ENCODE measurements around the gene PDPK1.

The PDPK1 gene

DNA sequence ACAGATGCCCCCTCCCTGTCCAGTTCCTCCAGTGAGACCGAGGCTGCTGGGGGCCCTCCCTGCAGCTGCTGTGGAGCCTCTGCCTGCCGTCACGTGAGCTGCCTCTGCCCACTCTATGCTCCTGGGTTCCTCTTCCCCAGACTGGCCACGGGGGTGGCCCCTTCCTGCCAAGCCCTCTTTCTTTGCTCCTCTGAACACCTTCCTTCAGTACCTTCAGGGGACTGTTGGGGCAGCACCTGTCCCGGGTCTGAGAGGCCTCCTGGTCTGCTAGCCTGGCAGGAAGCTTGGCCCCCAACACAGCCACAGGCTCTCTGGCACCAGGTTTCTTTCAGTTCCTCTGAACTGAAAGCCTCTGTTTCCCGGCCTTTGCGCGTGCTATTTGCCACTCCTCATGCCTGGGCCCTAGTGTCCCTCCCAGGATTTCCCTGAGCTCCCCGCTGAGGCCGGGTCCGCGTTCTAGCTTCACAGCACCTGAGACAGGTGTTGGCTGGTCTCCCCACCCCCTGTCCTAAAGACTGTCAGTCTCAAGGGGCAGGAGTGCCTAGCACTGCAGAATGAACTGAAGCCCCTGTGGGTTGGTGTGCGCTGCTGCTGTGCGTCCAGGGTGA is 30.7 kb upstream of the PDPK1 start:
- DNase-seq (ENCODE audit: low read depth, low spot score), result no peak

DNA sequence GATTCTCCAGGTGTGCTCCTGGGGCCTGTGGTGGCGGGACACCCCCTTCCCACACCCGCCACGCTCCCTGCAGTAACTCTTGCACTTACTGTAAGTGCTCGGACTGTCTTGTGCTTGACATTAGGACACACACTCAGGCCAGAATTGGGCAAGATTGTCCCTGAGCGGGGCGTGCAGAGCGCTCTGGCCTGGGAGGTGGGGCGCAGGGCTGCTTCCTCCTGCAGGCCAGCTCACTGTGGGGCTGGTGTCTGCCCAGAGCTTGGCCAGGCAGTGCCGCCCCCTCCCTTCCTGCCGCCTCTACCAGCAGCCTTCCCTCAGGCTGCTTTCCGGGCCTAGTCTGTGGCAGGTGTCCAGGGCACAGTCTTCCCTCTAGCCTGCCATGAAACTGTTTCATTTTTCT is 30.2 kb upstream of the PDPK1 start:
- DNase-seq (ENCODE audit: low read depth, low spot score), result no peak

DNA sequence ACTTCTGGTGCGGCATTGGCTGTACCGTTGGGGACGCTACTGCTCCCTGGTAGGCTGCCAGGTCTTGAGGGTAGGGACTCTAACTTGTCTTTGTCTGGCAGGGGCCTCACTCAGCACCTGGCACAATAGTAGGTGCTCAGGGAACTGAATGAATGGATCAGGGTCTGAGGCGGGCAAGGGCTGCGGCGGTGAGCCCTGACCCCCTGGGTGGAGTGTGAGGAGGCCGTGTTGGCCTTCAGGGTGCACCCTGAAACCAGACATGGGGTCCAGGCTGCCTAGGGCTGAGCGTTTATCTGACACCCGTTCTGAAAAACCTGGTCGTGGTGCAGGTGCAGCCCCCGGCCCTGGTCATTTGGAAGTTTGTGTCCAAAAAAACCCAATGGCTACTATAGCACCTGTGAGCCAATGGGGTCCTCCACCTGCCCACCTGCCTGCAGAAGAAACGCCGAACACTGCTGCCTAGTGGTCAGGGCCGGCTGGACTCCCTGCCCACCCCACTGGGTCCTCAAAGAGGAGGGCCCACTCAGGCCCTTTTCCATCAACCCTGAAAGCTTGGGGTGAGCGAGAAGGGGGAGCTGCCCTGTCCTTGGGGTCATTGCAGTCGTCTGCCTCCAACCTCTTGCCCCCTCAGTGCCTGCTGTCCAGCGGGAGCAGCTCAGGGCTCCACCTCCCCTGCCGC is 29.0 kb upstream of the PDPK1 start:
- no peak for DNase-seq (ENCODE audit: low read depth, low spot score)

DNA sequence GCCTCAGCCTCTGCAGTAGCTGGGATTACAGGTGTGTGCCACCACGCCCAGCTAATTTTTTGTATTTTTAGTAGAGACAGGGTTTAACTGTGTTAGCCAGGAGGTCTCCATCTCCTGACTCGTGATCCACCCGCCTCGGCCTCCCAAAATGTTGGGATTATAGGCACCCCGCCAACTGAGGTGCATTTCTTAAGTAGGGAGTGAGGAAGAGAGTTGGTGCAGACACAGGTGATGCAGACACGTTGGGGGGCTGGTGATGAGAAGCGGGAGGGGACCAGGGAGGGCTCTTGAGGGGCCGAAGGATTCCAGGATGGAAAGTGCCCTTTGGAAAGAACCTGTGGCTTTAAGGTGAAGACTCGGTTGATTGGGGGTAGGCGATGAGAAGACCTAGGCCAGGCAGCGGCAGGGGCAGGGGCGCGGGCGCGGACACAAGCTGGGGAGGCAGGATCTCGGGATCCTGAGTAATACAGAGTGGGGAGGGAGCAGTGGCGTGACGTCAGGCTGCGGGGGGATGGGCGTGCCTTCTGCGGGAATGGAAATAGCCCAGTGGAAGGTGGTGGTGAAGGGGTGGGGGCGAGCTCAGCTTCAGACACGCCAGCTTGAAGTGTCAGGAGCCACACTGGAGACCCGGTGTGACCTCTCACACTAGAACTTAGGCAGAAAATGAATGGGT is 26.6 kb upstream of the PDPK1 start:
- peak; percentile 49 for DNase-seq (ENCODE audit: low read depth, low spot score)

DNA sequence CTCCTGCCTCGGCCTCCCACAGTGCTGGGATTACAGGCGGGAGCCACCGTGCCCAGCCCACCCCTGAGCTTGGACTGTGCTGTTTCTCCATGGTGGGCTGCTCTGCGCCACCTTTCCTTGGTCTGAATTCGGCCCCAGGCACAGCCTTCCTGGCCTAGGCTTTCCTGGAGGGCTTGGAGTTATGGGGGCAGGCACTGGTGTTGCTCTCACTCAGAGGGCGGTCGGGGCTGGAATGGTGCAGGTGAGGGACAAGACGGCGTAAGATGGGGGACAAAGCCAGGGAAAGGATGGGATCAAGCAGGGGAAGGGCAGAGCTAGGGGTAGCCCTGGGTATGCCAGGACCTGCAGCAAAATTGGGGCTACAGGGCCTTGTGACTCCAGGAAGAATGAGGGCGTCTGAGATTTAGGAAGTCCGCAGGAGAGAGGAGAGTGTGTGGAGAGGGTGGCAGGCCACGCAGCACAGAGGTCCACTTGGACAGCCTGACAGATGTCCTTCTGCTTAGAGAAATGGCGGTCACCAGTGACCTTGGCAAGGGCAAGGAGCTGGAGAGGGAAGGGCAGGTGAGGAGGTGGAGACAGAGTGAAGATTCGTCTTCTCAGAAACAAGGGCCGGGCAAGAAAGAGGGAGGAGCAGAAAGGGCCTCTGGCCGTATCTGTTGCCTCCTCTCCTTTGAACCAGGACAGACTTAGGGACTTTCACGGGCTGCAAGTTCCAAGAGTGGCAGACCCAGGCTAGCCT is 25.7 kb upstream of the PDPK1 start:
- DNase-seq (ENCODE audit: low read depth, low spot score), result no peak

DNA sequence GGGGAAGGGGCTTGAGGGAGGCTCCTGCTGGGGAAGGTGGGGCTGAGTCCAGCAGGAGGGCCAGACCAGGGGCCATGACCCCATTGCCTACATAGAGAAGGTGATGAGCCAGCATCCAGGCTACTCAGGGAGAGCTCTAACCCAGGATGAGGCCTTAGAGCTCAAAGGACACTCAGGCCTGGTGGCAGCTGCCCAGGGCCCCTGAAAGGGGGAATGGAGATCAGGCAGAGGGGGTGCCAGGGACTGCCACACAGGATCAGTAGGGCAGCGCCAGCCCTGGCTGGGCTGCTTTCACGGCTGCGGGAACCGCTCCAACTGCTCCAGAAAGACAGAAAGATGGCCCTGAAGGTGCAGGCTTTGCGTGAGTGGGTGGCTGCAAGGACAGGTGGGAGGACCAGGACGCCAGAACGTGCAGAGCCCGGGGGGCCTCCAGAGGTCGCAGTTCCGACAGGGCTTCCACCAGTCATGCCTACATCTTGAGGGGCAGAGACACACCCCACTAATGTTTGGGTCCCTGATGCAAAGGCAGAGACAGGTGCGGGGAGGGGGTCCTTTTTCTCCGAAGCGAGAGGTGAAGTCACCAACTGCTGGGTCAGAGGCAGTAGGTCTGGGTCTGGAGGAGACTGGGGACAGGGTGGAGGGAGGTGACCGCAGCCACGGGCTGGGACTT is 25.0 kb upstream of the PDPK1 start:
- DNase-seq (ENCODE audit: low read depth, low spot score), result peak; percentile 60

DNA sequence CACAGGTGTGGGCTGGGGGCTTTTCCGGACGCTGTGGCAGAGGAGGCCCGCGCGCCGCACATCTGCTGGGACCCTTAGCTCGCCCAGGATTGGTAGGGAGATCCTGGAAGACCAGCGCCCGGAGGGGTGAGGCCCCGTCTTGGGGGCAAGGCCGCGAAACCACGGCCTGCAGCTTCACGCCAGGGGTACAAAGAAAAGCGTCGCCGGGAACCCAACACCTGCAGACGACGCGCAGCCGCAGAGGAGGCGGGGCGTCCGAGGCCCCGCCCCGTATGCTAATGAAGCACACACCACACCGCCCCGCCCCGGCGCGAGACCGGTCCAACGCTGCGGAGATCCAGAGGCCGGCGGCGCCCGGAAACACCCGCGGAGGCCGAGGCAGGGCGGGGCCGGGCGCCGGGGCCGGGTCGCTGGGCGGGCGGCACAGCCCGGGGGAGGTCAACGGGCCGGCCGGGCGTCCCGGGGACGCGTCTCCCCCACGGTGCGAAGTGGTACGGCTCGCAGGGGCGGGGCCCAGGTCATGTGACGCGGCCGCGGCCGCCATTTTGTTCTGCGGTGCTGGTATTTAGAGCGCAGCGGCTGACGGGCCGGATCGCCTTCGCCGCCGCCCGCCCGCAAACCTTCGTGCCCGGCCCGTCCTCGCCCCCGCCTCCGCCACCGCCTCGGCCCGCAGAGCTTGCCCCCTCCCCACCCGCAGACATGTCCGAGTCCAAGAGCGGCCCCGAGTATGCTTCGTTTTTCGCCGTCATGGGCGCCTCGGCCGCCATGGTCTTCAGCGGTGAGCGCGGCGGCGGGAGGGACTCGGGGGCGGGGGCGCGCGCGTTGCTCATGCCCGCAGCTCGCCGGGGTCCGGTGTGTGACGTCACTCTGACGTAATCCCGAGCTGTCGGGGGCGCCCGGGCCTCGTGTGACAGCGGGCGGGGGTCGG is 24.2 kb upstream of the PDPK1 start, which contains the start of gene ATP6V0C:
TSS of gene ATP6V0C (plus strand) at position 548 of the 928 bp plus-strand sequence. CDS start at position 700, 152 bp downstream.
- DNase-seq (ENCODE audit: low read depth, low spot score), result peak; percentile 95

DNA sequence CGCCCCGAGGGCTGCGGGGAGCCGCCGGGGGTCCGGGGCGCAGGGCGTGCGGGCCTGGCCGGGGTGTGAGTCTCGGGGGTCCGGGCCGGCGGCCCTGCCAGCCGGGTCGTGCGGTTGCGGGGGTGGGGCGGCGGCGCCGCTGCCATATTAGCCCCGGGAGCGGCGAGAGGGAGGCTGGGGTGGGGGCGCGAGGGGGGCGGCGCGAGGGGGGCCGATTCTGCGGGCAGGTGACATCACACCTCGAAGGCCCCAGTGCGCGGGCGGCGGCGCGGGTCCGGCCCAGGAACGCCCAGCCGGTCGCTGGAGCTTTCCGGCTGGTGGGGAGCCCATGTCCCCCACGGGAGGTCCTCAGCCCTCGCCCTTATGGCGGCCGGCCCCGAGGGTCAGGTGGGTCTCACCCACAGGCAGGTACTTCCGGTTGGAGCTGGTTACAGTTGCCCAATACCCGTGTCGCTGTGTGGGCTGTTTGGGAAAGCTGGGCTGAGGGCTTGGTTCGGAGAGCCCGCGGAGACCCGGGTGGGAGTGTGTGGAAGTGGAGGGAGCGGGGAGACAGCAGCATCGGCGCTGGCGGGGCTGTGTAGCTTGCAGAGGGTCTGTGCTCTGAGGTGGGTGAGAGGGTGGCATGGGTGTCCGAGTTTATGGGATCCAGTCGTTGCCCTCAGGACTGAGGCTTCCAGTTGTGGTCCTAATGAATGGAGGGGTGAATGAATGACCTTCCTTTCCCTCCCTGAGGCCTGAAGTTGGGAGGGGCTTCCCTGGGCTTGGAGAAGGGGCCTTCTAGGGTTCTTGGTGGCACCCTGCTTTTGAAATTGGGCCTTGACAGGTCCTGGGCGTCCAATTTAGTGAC is 23.3 kb upstream of the PDPK1 start:
- DNase-seq (ENCODE audit: low read depth, low spot score), result peak; percentile 47

DNA sequence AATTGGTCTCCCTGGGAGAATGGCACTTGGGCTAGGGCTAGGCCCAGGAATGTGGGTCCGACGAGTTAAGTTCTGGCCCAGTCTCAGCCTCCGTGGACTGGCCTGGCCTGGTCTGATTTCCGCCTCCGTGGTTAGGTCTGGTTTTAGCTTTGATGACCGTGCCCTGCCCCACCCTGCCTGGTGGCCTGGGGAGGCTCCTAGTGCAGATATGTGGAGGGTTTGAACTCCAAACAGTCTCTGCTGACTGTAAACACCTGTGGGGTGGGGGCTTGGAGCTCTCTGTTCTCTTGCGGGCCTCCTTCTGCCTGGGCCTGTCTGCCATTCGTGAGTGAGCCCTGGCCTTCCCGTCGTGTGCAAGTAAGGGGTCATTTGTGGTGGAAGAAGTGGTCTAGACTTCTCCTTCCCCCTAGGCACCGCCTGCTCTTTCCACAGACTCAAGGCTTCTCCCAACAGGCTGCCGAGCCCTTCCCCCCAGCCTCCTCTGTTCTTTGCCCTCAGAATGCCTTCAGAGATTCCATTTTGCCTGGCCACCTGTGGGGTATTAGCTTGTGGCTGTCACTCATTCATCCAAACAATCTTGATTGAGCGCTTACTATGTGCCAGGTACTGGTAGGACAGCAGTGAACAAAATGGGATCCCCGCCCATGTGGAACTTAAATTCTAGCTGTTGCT is 22.5 kb upstream of the PDPK1 start:
- peak; percentile 76 for DNase-seq (ENCODE audit: low read depth, low spot score)

DNA sequence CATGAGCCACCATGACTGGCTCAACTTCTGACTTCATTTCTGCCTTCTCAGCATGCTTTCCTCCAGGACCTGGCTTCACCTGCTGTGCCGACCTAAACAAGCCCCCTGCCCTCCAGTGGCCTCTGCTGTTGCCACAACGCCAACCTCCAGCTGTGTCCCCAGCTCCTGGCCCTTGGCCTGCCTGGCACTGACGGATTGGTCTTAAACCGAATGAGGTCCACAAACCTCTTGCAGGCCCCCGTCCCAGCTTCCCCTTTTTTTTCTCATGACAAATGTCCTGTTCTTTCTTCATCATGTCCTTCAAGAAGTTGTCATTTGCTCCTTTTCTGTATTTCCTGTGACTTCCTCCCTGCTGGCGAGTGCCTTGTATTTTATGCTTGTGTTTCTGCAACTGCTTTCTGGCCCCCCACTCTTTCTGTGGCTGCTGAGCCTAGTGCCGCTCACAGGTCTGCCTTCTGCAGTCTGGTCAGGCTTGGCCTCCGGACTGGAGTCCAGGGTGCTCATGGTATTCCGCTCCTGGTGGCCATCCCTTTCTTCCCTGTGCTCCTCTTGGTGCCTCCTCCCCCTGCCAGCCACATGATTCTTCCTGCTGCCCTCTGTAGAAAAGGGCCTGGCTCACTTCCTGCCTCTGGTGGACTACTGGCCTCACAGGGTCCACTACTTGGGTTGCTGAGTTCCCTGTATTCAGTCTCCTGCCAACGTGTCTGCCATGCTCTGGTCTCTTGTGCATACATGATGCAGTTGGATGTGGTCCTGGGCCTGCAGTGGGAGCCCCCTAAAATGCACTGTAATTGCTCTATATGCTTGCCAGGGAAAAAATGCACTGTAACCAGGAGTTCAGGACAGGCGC is 21.2 kb upstream of the PDPK1 start:
- no peak for DNase-seq (ENCODE audit: low read depth, low spot score)

DNA sequence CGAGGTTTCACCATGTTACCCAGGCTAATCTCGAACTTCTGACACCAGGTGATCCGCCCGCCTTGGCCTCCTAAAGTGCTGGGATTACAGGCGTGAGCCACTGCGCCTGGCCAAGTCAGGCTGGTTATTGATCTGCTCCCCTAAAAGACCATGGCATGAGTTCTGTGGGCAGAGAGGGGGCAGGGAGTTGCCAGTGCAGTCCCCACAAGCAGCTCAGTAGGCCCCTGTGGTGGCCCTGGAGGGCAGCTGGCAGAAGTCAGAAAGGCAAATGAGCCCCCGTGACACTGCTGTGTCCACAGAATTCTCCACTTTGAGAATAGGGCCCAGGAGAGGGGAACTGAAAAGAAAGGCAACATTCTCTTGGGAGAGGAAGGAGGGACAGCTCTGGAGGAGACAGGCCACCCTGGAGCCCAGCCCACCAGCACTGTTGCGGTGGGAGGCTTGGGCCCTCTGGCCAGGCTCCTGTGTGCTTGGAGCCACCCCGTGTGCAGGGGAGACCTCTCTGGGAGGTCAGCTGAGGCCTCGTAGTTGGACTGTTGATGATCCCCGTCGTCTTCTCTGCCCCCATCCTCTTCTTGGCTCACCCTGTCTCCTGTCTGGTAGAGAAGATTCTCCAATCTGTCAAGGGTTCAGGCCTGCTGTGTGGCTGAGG is 19.7 kb upstream of the PDPK1 start:
- no peak for DNase-seq (ENCODE audit: low read depth, low spot score)

DNA sequence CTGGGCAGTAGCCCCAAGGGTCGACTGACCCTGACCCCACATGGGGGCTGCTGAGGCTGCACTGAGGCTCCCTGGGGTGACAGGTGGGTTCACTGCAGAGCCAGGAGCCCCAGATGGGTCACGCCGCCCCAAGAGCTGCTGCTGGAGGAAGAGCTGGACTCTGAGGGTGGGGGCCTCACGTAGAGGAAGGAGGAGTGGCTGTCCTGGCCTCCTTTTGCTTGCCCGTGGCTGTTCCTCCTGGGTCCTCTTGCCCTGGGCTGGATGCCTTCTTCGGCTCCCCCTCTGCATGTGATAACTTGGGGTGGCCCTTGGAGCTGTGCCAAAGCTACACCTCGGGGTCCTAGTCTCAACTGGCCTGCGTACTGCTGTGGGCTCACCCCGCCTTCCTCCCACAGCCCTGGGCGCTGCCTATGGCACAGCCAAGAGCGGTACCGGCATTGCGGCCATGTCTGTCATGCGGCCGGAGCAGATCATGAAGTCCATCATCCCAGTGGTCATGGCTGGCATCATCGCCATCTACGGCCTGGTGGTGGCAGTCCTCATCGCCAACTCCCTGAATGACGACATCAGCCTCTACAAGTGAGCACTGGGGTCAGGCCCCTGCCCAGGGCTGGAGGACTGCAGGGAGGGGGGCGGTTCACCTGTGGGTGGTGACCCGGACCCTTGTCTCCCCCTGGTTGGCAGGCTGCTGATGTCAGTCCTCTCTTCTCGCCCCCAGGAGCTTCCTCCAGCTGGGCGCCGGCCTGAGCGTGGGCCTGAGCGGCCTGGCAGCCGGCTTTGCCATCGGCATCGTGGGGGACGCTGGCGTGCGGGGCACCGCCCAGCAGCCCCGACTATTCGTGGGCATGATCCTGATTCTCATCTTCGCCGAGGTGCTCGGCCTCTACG is 18.8 kb upstream of the PDPK1 start:
- no peak for DNase-seq (ENCODE audit: low read depth, low spot score)

DNA sequence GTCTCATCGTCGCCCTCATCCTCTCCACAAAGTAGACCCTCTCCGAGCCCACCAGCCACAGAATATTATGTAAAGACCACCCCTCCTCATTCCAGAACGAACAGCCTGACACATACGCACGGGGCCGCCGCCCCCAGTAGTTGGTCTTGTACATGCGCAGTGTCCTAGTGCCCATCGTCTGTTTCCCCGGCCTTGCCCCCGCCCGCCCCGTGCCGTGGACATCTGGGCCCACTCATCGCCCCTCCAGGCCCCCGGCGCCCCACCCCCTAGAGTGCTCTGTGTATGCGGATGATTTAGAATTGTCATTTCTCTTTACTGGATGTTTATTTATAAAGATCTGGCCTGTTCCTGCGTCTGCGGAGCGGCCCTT is 18.1 kb upstream of the PDPK1 start:
- DNase-seq (ENCODE audit: low read depth, low spot score), result no peak

DNA sequence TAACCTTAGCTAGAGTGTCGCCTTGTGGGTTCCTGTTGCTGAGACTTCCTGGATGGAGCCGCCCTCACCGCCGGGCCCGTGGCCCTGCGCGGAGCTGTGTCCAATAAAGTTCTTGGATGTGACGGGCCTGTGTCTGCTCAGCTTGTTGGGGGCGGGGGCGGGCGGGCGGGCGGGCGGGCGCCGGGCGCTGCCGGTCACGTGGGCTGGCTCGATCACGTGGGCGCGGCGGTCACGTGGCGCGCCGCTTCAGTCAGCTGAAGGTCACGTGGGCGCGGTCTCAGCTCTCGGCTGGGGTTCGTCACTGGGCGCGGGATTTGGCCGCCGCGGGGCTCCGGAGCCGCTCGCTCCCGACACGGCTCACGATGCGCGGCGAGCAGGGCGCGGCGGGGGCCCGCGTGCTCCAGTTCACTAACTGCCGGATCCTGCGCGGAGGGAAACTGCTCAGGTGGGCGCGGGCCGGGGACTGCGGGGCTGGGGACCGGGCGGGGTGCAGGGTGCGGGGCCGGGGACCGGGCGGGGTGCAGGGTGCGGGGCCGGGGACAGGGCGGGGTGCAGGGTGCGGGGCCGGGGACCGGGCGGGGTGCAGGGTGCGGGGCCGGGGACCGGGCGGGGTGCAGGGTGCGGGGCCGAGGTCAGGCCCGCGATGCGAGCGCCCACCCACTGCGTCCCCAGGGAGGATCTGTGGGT is 17.6 kb upstream of the PDPK1 start, which contains the start of gene AMDHD2:
TSS of gene AMDHD2 (plus strand) at position 275 of the 687 bp plus-strand sequence. CDS start at position 363, 88 bp downstream.
- DNase-seq (ENCODE audit: low read depth, low spot score), result peak; percentile 91

DNA sequence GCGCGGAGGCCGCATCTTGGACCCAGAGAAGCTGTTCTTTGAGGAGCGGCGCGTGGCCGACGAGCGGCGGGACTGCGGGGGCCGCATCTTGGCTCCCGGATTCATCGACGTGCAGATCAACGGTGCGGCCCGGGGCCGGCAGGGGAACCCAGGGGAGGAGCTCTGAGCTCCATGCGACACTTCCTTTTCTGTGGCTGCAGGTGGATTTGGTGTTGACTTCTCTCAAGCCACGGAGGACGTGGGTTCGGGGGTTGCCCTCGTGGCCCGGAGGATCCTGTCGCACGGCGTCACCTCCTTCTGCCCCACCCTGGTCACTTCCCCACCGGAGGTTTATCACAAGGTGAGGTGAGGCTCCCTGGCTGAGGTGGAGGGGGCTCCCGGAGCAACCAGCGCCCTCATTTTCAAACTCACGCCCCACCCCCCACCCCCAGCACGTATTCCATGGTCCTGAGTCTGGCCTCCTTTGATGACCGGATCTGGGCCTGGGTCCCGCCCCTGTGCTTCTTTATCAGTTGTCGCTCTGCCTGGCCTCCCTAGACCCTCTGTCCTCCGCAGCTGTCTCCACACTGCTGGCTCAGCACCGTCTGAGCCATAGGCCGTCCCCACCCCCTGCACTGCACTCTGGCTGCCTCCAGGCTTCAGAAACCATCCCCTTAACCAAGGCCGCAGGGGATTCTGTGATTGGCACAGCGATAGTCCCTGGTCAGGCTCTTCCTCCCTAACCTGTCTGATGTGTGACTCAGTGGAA is 16.9 kb upstream of the PDPK1 start:
- peak; percentile 86 for DNase-seq (ENCODE audit: low read depth, low spot score)

All from ELF-1 (cell line).